Measurements from ENCODE around the gene METTL23.
A peak's percentile ranks its signal among the peaks of the same experiment; 100 is the strongest.

Gene METTL23

DNA sequence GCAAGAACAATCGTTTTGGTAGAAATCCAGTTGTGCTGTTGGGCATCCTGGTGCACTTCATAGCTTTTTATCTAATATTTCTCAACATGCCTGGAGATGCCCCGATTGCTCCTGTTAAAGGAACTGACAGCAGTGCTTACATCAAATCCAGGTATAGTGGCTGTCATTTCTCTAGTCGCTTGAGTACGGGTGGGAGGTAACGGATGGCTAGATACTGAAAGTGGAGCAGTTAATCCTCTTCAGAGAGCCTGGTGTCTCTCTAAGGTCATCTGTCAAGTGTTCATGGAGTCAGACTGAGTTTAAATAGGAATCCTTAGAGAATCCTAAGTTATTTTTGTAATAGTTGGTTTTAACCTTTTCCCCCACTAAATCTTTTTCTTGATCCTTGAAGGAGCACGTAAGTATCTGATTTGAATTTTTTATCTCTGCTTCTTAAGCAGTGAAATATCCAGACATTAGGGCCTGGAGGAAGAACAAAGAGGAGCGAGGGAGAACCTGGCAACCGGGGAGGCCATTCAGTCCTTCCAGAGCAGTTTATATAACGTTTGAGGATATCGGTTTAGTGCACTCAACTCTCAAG is 48.5 kb downstream of the METTL23 start:
- DNase-seq = no peak

DNA sequence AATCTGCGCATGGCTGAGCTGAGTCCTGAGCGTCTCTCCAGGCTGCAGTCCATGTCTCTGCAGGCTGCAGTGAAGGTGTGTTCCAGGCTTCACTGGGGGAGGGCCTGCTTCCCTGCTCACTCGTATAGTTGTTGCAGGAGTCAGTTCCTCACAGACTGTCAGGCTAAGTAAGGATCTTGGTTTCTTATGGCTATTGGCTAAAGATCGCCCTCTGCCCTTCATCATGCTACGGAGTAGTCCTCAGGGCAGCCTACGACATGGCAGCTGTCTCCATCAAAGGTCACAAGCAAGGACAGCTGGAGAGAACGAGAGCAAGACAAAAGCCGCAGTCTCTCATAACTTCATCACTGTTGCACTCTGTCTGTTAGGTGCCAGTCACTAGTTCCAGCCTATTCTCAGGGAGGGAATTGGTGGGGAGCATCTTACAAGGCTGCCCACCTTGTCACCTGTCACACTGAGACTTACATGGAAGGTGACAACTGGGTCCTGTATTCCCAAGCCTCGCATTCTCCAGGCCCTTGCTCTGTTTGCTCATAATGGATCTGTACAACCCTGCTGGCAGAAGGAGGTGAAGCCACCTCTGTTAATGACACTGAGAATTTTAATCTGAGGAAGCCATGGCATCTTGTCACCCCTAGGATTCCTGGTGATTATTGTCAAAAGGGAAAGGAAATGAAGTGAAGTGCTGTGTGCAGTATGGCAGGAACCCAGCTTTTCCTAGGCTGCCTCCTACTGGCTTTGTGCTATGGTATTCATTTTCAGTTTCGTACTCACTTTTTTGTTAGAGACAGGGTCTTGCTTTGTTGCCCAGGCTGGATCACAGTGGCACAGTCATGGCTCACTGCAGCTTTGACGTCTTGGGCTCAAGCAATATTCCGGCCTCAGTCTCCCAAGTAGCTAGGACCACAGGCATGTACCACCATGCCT is 54.7 kb downstream of the METTL23 start:
- DNase-seq = peak in 1 of 2 donors; percentile 13

DNA sequence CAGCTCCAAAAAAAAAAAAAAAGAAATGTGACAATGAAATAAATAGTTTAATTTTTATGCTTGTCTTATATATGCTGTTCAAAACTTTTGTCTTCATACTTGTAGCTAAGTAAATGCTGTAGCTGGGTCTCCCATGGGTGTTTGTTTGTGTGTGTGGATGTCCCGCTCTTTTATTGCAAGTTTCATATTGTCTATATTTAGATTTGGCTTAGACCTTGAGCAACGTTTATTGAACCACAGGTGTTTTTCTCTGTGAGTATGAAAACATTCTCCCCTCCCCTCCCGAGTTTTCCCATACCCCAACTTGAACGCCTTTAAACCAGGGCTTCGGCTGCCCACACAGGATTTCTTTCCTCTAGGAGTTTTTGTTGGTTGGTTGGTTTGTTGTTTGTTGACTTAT is 56.5 kb downstream of the METTL23 start:
- DNase-seq = no peak
